ENCODE data around the gene STK32C.

GRCh38 chr10:132259702-132260482 lies 47.9 kb downstream of the STK32C start:
- no peak for TF ChIP-seq TAF1 (IDR thresholded peaks at IDR 0.05; ENCODE audit: borderline replicate concordance, low read depth, low read length)
- no peak for TF ChIP-seq YY1 (IDR thresholded peaks at IDR 0.05; ENCODE audit: low read depth, low read length)
- no peak for TF ChIP-seq PAX5 (IDR thresholded peaks at IDR 0.05; ENCODE audit: borderline replicate concordance, low read depth, low read length)
- TF ChIP-seq MAX (IDR thresholded peaks at IDR 0.05; ENCODE audit: low read depth, low read length) = no peak
- TF ChIP-seq CBFB (IDR thresholded peaks at IDR 0.05; ENCODE audit: low read depth) = no peak
- TF ChIP-seq JUND (IDR thresholded peaks at IDR 0.05; ENCODE audit: low read depth, low read length) = no peak
- TF ChIP-seq ZNF274 (IDR thresholded peaks at IDR 0.05; ENCODE audit: insufficient read depth, insufficient read length) = no peak
- TF ChIP-seq CTCF (IDR thresholded peaks at IDR 0.05 in 2 of 3, conservative IDR thresholded peaks at IDR 0.05 in 1 of 3; ENCODE audit: control insufficient read depth in 2 of 3, extremely low read depth in 1 of 3, insufficient read depth in 1 of 3, low read depth in 3 of 3, low read length in 3 of 3) = no peak
- TF ChIP-seq HDAC6 (IDR thresholded peaks at IDR 0.05; ENCODE audit: unreplicated experiment) = no peak

Data from GM12878 (cell line).